NCI-H748 (cell line): ENCODE results near the gene DTWD2.
"Not testable (repeated sequence)": the region's sequence is repeated elsewhere in the genome, so short reads cannot be mapped to it uniquely, and the experiment has no call there.

Experiments
- DNase-seq: peaks from one replicate; lab custom pipeline; 2025; ENCODE audit not compliant: unreplicated experiment; lab: John Stamatoyannopoulos, UW

DTWD2 gene

GRCh38 chr5:118952992-118953651 lies 35.2 kb downstream of the DTWD2 start:
- DNase-seq, result peak; percentile 17

- DNase-seq, result not testable (repeated sequence)
Observed at GRCh38 chr5:118952306-118952705, 36.0 kb downstream of the DTWD2 start.

GRCh38 chr5:118950354-118950753 lies 38.0 kb downstream of the DTWD2 start:
- DNase-seq, result not testable (repeated sequence)

- no peak for DNase-seq
Observed at GRCh38 chr5:118946138-118946800, 42.1 kb downstream of the DTWD2 start.

- no peak for DNase-seq
Observed at GRCh38 chr5:118937393-118938061, 50.8 kb downstream of the DTWD2 start.

- DNase-seq, result no peak
Observed at GRCh38 chr5:118933703-118934102, 54.6 kb downstream of the DTWD2 start.

- DNase-seq, result no peak
Observed at GRCh38 chr5:118931564-118931963, 56.8 kb downstream of the DTWD2 start.

GRCh38 chr5:118924006-118924389 lies 64.3 kb downstream of the DTWD2 start:
- DNase-seq, result no peak

- no peak for DNase-seq
Observed at GRCh38 chr5:118923295-118924005, 64.9 kb downstream of the DTWD2 start.

- DNase-seq, result no peak
Observed at GRCh38 chr5:118921866-118922265, 66.5 kb downstream of the DTWD2 start.

GRCh38 chr5:118919016-118919415 lies 69.3 kb downstream of the DTWD2 start:
- DNase-seq, result no peak

GRCh38 chr5:118918232-118918631 lies 70.1 kb downstream of the DTWD2 start:
- DNase-seq, result no peak

GRCh38 chr5:118907536-118907935 lies 80.8 kb downstream of the DTWD2 start:
- not testable (repeated sequence) for DNase-seq

- DNase-seq, result no peak
Observed at GRCh38 chr5:118906947-118907346, 81.4 kb downstream of the DTWD2 start.

- DNase-seq, result no peak
Observed at GRCh38 chr5:118905196-118905595, 83.2 kb downstream of the DTWD2 start.

- no peak for DNase-seq
Observed at GRCh38 chr5:118902656-118903438, 85.5 kb downstream of the DTWD2 start.

- no peak for DNase-seq
Observed at GRCh38 chr5:118894709-118895108, 93.6 kb downstream of the DTWD2 start.

GRCh38 chr5:118891252-118891651 lies 97.1 kb downstream of the DTWD2 start:
- DNase-seq, result peak; percentile 26

GRCh38 chr5:118889165-118889564 lies 99.2 kb downstream of the DTWD2 start:
- no peak for DNase-seq

- DNase-seq, result no peak
Observed at GRCh38 chr5:118888556-118888955, 99.8 kb downstream of the DTWD2 start.

- DNase-seq, result no peak
Observed at GRCh38 chr5:118883362-118883761, 105.0 kb downstream of the DTWD2 start.
